ENCODE data around the gene CARD11.

CARD11 gene

GRCh38 chr7:3076700-3077099 is 33.0 kb upstream of the CARD11 start:
- Histone ChIP-seq H3K4me3 (ENCODE audit: low read depth in 1 of 2, low read length in 2 of 2) (no peak overlapping the region), H3K27ac (ENCODE audit: low read depth, low read length) (no peak overlapping the region), H3K9me3 (ENCODE audit: control insufficient read depth in 1 of 2, low read length in 2 of 2) (peaks cover 0 to 5% of the 10 kb centered on the region in 2 donors), H3K36me3 (ENCODE audit: control insufficient read depth in 1 of 2, insufficient read depth in 2 of 2, low read length in 2 of 2) (no peaks in the 10 kb centered on the region), H3K9ac (ENCODE audit: low read depth in 1 of 2, low read length in 2 of 2) (no peak overlapping the region), H3K27me3 (ENCODE audit: control insufficient read depth in 1 of 2, insufficient read depth in 2 of 2, low read length in 2 of 2) (no peaks in the 10 kb centered on the region), H3K4me1 (ENCODE audit: control insufficient read depth in 1 of 2, insufficient read depth in 2 of 2, low read length in 2 of 2) (no peaks in the 10 kb centered on the region)

GRCh38 chr7:3076163-3076562 is 32.5 kb upstream of the CARD11 start:
- peaks cover 0 to 5% of the 10 kb centered on the region in 2 donors for H3K9me3 ChIP-seq (ENCODE audit: control insufficient read depth in 1 of 2, low read length in 2 of 2)
- H3K27ac ChIP-seq (ENCODE audit: low read depth, low read length) = no peak overlapping the region
- no peaks in the 10 kb centered on the region for H3K36me3 ChIP-seq (ENCODE audit: control insufficient read depth in 1 of 2, insufficient read depth in 2 of 2, low read length in 2 of 2)
- H3K27me3 ChIP-seq (ENCODE audit: control insufficient read depth in 1 of 2, insufficient read depth in 2 of 2, low read length in 2 of 2) = peaks cover 0 to 3% of the 10 kb centered on the region in 2 donors
- H3K4me3 ChIP-seq (ENCODE audit: low read depth in 1 of 2, low read length in 2 of 2) = no peak overlapping the region
- no peak overlapping the region for H3K9ac ChIP-seq (ENCODE audit: low read depth in 1 of 2, low read length in 2 of 2)
- no peaks in the 10 kb centered on the region for H3K4me1 ChIP-seq (ENCODE audit: control insufficient read depth in 1 of 2, insufficient read depth in 2 of 2, low read length in 2 of 2)

GRCh38 chr7:3075441-3075840 is 31.8 kb upstream of the CARD11 start:
- no peak overlapping the region for H3K4me3 ChIP-seq (ENCODE audit: low read depth in 1 of 2, low read length in 2 of 2)
- H3K9ac ChIP-seq (ENCODE audit: low read depth in 1 of 2, low read length in 2 of 2) = no peak overlapping the region
- peaks cover 0 to 5% of the 10 kb centered on the region in 2 donors for H3K9me3 ChIP-seq (ENCODE audit: control insufficient read depth in 1 of 2, low read length in 2 of 2)
- no peak overlapping the region for H3K27ac ChIP-seq (ENCODE audit: low read depth, low read length)
- no peaks in the 10 kb centered on the region for H3K4me1 ChIP-seq (ENCODE audit: control insufficient read depth in 1 of 2, insufficient read depth in 2 of 2, low read length in 2 of 2)
- no peaks in the 10 kb centered on the region for H3K36me3 ChIP-seq (ENCODE audit: control insufficient read depth in 1 of 2, insufficient read depth in 2 of 2, low read length in 2 of 2)
- peaks cover 0 to 3% of the 10 kb centered on the region in 2 donors for H3K27me3 ChIP-seq (ENCODE audit: control insufficient read depth in 1 of 2, insufficient read depth in 2 of 2, low read length in 2 of 2)

- no peaks in the 10 kb centered on the region for H3K36me3 ChIP-seq (ENCODE audit: control insufficient read depth in 1 of 2, insufficient read depth in 2 of 2, low read length in 2 of 2)
- H3K4me1 ChIP-seq (ENCODE audit: control insufficient read depth in 1 of 2, insufficient read depth in 2 of 2, low read length in 2 of 2) = no peaks in the 10 kb centered on the region
- no peak overlapping the region for H3K9ac ChIP-seq (ENCODE audit: low read depth in 1 of 2, low read length in 2 of 2)
- peaks cover 0 to 5% of the 10 kb centered on the region in 2 donors for H3K9me3 ChIP-seq (ENCODE audit: control insufficient read depth in 1 of 2, low read length in 2 of 2)
- peaks cover 0 to 3% of the 10 kb centered on the region in 2 donors for H3K27me3 ChIP-seq (ENCODE audit: control insufficient read depth in 1 of 2, insufficient read depth in 2 of 2, low read length in 2 of 2)
- H3K27ac ChIP-seq (ENCODE audit: low read depth, low read length) = no peak overlapping the region
- H3K4me3 ChIP-seq (ENCODE audit: low read depth in 1 of 2, low read length in 2 of 2) = no peak overlapping the region
Observed at GRCh38 chr7:3074459-3074821, 30.8 kb upstream of the CARD11 start.

GRCh38 chr7:3073763-3074458 is 30.2 kb upstream of the CARD11 start:
- Histone ChIP-seq H3K27me3 (ENCODE audit: control insufficient read depth in 1 of 2, insufficient read depth in 2 of 2, low read length in 2 of 2) (peaks cover 0 to 3% of the 10 kb centered on the region in 2 donors), H3K4me1 (ENCODE audit: control insufficient read depth in 1 of 2, insufficient read depth in 2 of 2, low read length in 2 of 2) (no peaks in the 10 kb centered on the region), H3K36me3 (ENCODE audit: control insufficient read depth in 1 of 2, insufficient read depth in 2 of 2, low read length in 2 of 2) (no peaks in the 10 kb centered on the region), H3K9me3 (ENCODE audit: control insufficient read depth in 1 of 2, low read length in 2 of 2) (peaks cover 0 to 5% of the 10 kb centered on the region in 2 donors), H3K4me3 (ENCODE audit: low read depth in 1 of 2, low read length in 2 of 2) (no peak overlapping the region), H3K27ac (ENCODE audit: low read depth, low read length) (no peak overlapping the region), H3K9ac (ENCODE audit: low read depth in 1 of 2, low read length in 2 of 2) (no peak overlapping the region)

- H3K9me3 ChIP-seq (ENCODE audit: control insufficient read depth in 1 of 2, low read length in 2 of 2) = peaks cover 0 to 5% of the 10 kb centered on the region in 2 donors
- no peak overlapping the region for H3K4me3 ChIP-seq (ENCODE audit: low read depth in 1 of 2, low read length in 2 of 2)
- H3K27ac ChIP-seq (ENCODE audit: low read depth, low read length) = no peak overlapping the region
- H3K36me3 ChIP-seq (ENCODE audit: control insufficient read depth in 1 of 2, insufficient read depth in 2 of 2, low read length in 2 of 2) = no peaks in the 10 kb centered on the region
- H3K27me3 ChIP-seq (ENCODE audit: control insufficient read depth in 1 of 2, insufficient read depth in 2 of 2, low read length in 2 of 2) = peaks cover 0 to 3% of the 10 kb centered on the region in 2 donors
- H3K9ac ChIP-seq (ENCODE audit: low read depth in 1 of 2, low read length in 2 of 2) = no peak overlapping the region
- H3K4me1 ChIP-seq (ENCODE audit: control insufficient read depth in 1 of 2, insufficient read depth in 2 of 2, low read length in 2 of 2) = peaks cover 0 to 4% of the 10 kb centered on the region in 2 donors
Observed at GRCh38 chr7:3070908-3071307, 27.2 kb upstream of the CARD11 start.

- Histone ChIP-seq H3K36me3 (ENCODE audit: control insufficient read depth in 1 of 2, insufficient read depth in 2 of 2, low read length in 2 of 2) (no peaks in the 10 kb centered on the region), H3K9me3 (ENCODE audit: control insufficient read depth in 1 of 2, low read length in 2 of 2) (no peaks in the 10 kb centered on the region), H3K4me3 (ENCODE audit: low read depth in 1 of 2, low read length in 2 of 2) (no peak overlapping the region), H3K27me3 (ENCODE audit: control insufficient read depth in 1 of 2, insufficient read depth in 2 of 2, low read length in 2 of 2) (peaks cover 0 to 3% of the 10 kb centered on the region in 2 donors), H3K4me1 (ENCODE audit: control insufficient read depth in 1 of 2, insufficient read depth in 2 of 2, low read length in 2 of 2) (peaks cover 0 to 4% of the 10 kb centered on the region in 2 donors), H3K9ac (ENCODE audit: low read depth in 1 of 2, low read length in 2 of 2) (no peak overlapping the region), H3K27ac (ENCODE audit: low read depth, low read length) (no peak overlapping the region)
Observed at GRCh38 chr7:3069771-3070449, 26.2 kb upstream of the CARD11 start.

GRCh38 chr7:3068530-3068929 is 24.9 kb upstream of the CARD11 start:
- H3K4me1 ChIP-seq (ENCODE audit: control insufficient read depth in 1 of 2, insufficient read depth in 2 of 2, low read length in 2 of 2) = peaks cover 0 to 4% of the 10 kb centered on the region in 2 donors
- no peak overlapping the region for H3K27ac ChIP-seq (ENCODE audit: low read depth, low read length)
- H3K9ac ChIP-seq (ENCODE audit: low read depth in 1 of 2, low read length in 2 of 2) = no peak overlapping the region

GRCh38 chr7:3067606-3068380 is 24.1 kb upstream of the CARD11 start:
- Histone ChIP-seq H3K27me3 (ENCODE audit: control insufficient read depth in 1 of 2, insufficient read depth in 2 of 2, low read length in 2 of 2) (peaks cover 0 to 3% of the 10 kb centered on the region in 2 donors), H3K4me1 (ENCODE audit: control insufficient read depth in 1 of 2, insufficient read depth in 2 of 2, low read length in 2 of 2) (peaks cover 2 to 4% of the 10 kb centered on the region in 2 donors), H3K9ac (ENCODE audit: low read depth in 1 of 2, low read length in 2 of 2) (no peak overlapping the region), H3K4me3 (ENCODE audit: low read depth in 1 of 2, low read length in 2 of 2) (no peak overlapping the region), H3K9me3 (ENCODE audit: control insufficient read depth in 1 of 2, low read length in 2 of 2) (no peaks in the 10 kb centered on the region), H3K36me3 (ENCODE audit: control insufficient read depth in 1 of 2, insufficient read depth in 2 of 2, low read length in 2 of 2) (no peaks in the 10 kb centered on the region), H3K27ac (ENCODE audit: low read depth, low read length) (no peak overlapping the region)

More at GRCh38 chr7:3068530-3068929, 24.9 kb upstream of the CARD11 start:
- Histone ChIP-seq H3K27me3 (ENCODE audit: control insufficient read depth in 1 of 2, insufficient read depth in 2 of 2, low read length in 2 of 2) (peaks cover 0 to 3% of the 10 kb centered on the region in 2 donors), H3K4me3 (ENCODE audit: low read depth in 1 of 2, low read length in 2 of 2) (no peak overlapping the region), H3K36me3 (ENCODE audit: control insufficient read depth in 1 of 2, insufficient read depth in 2 of 2, low read length in 2 of 2) (no peaks in the 10 kb centered on the region), H3K9me3 (ENCODE audit: control insufficient read depth in 1 of 2, low read length in 2 of 2) (no peaks in the 10 kb centered on the region)

GRCh38 chr7:3067193-3067592 is 23.5 kb upstream of the CARD11 start:
- Histone ChIP-seq H3K4me3 (ENCODE audit: low read depth in 1 of 2, low read length in 2 of 2) (no peak overlapping the region), H3K27ac (ENCODE audit: low read depth, low read length) (no peak overlapping the region), H3K9ac (ENCODE audit: low read depth in 1 of 2, low read length in 2 of 2) (no peak overlapping the region), H3K4me1 (ENCODE audit: control insufficient read depth in 1 of 2, insufficient read depth in 2 of 2, low read length in 2 of 2) (peaks cover 4 to 5% of the 10 kb centered on the region in 2 donors), H3K36me3 (ENCODE audit: control insufficient read depth in 1 of 2, insufficient read depth in 2 of 2, low read length in 2 of 2) (no peaks in the 10 kb centered on the region), H3K9me3 (ENCODE audit: control insufficient read depth in 1 of 2, low read length in 2 of 2) (no peaks in the 10 kb centered on the region), H3K27me3 (ENCODE audit: control insufficient read depth in 1 of 2, insufficient read depth in 2 of 2, low read length in 2 of 2) (peaks cover 0 to 3% of the 10 kb centered on the region in 2 donors)

All from duodenal mucosa (tissue), 2 donors.